ENCODE data around the gene TFCP2L1.

Gene TFCP2L1

DNA sequence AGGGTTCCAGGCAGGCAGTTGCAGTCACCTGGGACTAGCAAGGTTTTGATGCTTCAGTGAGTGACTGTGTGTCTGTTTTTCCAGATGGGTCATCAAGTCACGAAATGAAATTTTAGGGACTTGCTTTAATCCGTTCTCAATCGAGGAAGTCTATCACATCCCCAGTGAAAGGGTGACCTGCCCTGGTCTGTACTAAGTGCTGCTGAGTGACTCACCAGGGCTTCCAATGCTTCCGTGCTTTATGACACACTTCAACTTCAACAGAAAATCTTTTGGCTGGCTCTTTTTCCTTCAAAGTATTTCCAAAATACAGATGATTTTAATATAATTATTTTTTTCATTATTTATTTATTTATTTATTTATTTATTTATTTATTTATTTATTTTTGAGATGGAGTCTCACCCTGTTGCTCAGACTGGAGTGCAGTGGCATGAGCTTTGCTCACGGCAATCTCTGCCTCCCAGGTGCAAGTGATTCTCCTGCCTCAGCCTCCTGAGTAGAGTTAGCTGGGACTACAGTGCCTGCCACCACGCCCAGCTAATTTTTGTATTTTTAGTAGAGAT lies 18.4 kb downstream of the TFCP2L1 start:
- no peak for DNase-seq

DNA sequence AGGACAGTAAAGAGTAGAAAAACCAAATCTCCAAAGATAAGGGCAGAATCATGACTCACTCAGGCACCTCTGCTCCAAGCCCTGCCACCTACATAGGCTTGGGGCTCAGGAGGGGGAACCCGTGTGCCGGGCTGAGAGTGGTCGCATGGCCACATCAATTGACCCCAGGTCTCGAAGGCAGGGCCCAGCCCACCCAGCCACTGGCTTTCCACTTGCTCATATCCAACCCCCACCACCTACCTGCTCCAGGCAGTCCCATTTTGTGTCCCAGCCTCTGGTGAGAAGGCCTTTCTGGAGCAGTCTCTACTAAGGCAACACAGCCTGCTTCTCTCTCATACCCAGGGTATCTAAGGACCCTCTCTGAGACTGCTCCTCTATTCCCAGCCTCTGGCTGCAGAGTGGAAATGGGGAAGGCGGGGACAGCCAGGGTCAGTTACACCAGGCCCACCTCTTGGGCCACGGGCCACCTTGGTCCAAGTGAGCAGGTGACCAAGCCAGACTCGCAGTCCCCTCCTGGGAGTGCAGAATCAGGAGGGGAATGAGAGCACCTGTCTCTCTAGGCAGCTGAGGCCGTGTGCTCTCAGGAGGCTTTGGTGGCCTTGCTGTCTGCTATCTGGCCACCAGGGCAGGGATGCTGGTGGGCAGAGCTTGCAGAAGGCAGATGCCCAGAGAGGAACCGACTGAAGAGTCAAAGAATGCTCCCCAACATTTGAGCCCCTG lies 20.8 kb downstream of the TFCP2L1 start:
- no peak for DNase-seq

DNA sequence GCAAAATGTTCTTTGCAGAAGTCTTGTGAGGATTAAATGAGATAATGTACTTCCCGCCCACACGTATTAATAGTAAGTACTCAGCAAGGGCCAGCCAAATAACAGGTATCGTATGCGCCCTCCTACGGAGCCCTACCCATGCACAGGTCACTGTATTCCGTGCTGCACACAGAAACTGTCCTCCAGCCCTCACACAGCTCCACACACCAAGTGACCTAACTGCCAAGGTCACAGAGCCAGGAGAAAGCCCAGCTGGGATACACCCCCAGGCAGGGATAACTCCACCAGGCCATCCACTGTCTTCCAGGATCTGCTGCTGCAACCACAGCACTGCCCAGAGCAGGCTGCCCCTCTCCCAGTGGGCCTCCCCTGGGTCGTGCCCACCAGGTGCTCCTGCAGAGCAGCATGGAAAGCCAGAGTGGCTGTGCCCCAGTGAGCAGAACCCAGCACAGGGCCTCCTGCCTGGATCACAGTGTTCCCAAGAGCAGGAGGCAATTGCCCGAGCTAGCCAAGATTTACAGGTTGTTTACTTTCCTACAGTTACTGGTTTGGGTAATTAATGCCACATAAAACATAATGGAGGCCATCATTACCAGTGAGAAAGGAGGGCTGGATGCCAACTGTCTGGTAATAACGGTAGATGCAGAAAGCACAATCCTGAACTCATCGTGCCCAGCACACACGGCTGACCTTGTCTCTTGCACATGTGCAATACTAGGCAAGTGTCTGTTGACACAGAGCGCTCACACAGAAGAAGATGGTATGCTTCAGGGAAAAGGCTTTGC lies 24.4 kb downstream of the TFCP2L1 start:
- DNase-seq, result peak; percentile 78

DNA sequence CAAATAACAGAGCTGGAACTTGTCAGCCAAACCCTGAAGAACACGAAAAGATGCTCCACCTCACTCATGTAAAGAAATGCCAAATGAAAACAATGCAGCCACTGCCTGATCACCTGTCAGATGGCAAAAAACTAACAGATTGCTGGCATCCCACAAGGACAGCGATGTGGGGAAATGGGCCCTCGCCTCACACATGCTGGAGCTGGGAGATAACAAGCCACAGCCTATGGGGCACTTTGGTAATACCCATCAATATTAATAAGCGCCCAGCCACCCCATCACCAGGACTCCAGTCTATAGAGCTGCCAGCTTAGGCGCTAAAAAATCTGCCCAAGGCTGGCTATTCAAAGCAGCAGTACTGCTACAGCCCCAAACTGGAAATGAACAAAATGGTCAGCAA lies 27.0 kb downstream of the TFCP2L1 start:
- no peak for DNase-seq

DNA sequence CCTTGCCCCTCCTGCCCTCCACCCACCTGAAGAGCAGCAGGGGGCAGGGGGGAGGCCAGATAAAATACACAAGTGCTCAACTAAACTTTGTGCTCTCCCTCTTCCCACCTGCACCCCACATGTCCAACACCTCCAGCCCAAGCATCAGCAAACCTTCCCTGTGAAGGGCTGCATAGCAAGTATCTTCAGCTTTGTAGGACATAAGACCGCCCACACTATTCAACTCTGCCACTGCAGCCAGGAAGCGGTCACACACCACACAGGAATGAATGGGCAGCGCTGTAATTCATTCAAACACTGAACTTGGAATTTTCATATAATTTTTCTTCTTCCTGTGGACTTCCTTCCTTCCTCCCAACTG lies 27.5 kb downstream of the TFCP2L1 start:
- no peak for DNase-seq

DNA sequence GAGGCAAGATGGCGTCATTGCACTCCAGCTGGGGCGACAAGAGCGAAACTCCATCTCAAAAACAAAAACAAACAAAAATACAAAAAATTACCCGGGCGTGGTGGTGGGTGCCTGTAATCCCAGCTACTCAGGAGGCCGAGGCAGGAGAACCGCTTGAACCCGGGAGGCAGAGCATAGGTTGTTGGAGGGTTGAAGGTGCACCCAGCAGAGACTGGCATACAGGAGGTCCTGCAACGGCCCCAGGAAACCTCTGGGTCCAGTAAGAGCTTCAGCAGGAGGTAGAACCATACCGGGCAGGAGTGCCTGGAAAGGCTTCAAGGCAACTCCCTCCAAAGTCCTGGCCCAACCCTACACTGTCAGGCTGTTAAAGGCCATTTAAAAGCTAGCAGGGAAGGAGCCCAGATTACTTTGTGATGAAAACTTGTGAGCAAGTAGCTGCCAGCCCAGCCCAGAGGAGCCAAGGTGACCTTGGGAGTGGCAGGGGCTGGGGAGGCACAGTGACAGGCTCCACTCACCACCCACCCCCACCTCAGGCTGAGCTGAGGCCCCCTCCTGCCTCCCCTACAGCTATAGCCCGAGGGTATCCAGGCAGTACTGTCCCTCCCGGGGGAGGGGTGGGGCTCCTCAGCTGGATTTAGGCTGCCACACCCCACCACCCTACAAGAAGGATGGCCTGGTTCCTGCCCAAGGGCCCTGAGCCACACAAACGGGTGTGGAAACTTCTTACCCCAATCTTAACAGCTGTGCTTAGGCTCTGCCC lies 28.1 kb downstream of the TFCP2L1 start:
- DNase-seq, result no peak

DNA sequence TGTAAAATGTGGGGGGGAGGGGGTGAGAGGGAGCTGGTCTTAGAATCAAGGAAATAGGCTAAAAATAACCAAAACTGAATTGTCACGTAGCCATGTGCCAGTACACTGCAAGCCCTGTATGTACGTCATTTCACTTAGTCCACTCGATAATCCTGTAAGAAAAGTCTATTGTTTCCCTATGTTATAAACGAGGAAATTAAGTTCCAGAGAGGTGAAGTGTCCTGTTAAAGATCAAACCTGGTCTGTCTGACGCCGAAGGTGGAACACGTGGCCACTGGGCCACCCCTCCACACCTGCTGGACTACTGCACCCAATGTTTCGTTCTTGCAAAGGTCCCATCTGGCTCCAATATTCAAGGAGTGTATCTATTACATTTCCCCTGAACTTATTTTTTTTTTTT lies 29.6 kb downstream of the TFCP2L1 start:
- no peak for DNase-seq

DNA sequence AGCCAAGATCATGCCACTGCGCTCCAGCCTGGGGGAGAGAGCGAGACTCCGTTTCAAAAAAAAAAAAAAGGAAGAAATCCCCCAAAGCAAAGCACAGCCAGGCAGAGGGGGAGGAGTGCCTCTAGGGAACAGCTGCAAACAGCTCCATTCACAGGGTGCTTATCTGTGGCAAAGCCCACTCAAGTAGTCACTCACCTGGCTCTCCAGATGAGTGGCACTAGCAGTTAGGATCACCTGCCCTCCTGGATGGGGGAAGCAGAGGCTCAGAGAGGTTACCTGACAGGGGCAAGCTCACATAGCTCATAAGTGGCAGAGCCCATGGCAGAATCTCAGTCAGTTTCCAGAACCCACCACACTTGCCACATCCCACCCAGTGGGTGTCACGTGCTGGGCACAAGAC lies 30.3 kb downstream of the TFCP2L1 start:
- no peak for DNase-seq

DNA sequence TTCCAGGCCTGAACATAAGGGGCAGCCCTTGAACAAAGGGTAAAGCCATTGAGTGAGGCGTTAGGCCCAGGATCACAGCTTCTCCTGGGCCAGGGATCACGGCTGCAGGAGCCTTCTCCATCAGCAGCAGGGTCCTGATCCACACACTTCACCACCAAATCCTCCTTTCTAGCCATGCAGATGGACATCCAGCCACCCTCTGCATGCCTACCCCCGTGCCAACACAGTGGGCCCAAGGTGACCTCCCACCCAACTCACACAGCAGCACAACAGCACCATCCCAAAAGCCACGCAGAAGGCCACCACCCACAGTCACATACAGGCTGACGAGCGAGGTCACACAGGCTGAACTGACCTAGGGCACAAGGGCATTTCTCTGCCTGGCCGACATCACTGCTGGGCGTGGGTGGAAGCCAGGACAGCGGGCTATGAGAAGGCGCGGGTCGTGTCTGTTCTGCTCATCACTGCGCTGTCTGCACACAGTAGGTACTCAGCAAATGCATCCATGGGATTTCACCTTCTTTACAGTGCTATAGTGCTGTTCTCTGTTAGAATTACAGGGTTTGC lies 31.2 kb downstream of the TFCP2L1 start:
- DNase-seq, result no peak

DNA sequence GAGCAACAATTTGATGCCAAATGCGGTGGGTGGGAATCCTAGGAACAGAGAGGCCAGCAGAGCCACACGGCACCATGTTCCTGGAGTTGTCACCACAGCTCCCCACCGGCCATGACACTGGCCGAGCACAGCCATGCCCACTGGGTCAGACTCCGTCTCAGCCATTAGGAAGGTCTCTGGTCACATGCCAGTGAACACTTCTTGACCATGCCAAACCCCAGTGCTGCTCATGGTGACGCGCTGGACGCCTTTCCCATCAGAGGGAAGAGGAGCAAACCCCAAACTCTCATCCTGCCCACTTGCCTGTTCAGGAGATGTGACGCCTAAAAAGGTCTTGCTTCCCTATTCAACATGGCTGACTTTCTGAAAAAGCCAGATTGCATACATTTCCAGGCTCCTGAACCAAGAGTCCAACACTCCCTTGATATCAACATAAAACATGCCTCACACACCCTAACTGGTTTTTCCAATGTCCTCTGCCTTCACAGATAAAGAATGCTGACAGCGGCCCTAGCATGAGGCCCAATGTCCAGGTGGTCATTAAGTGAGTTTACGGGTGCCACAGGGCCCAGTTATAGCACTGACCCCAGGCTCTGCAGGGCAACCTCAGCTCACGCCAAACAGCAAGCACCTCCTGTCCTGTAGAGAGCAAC lies 31.9 kb downstream of the TFCP2L1 start:
- no peak for DNase-seq

DNA sequence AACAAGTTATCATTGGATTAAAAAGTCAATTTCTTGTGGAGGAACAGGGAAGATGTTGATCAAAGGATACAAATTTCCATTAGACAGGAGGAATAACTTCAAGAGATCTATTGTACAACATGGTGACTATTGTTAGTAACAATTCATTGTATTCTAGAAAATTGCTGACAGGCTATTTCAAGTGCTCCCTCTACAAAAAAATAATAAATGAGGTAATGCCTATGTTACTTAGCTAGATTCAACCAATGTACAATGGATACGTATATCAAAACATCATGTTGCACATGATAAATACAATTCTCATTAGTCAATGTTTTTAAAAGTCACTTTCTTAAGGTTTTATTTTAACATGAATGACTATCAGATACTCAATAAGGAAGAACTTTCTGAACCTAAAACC lies 33.5 kb downstream of the TFCP2L1 start:
- DNase-seq, result no peak

DNA sequence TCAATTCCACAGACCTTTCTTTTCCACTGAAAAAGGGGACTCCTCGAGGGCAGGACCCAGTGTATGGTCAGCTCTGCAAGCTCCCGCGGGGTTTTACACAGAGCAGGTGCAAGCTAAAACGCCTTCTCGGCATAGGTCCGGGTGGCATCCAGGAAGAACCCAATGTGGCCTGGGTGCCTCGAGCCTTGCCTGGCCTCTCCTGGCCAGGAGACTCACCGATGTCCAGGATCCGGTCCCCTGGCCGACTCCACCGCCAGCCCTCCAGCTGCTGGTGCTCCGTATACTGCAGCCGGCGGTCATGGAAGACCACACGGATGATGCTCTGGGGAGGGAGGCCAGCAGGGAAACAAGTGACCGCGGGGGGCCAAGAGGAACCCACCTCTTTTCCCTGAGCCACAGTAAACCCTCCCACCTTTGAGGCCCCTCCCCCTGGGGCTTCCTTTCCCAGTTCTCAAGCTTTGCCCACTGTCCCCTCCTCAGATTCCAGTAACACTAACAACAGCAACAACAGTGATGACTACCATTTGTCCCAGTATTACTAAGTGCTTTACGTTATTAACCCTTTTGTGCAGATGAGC lies 36.1 kb downstream of the TFCP2L1 start:
- no peak for DNase-seq

DNA sequence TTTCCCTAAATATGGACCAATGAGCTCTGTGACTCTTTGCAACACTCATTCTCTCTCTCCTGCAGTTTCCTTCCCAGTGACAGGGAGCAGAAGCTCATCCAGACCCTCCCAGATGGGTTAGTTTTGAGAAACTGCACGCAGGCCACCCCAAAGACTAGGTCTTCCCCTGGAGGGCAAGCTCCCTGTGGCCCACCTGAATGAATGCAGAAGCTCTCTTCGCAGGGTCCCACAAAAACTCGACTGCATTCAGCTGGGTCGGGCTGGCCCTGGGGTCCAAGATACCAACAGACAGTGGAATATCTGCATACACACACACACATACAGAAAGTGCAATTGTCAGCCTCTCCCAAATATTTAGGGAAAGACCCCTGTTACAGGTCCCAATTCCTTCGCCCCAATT lies 37.0 kb downstream of the TFCP2L1 start:
- no peak for DNase-seq

DNA sequence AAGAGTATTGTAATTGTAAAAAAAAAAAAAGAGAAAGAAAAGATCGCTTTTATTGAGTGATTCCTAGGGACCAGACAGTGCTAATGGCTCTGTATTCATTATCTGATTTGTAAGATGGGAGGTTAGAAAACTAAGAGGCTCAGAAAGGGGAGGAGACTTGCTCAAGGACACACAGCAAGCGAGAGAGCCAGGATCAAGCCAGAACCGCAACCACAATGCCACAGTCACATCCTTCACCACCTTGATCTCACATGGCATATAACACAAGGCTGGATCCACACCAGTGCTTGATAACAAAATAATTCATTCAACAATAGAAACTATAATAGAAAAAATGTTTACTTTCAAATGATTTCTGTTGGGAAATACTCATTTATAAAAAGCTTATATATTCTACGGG lies 37.5 kb downstream of the TFCP2L1 start:
- DNase-seq, result no peak

DNA sequence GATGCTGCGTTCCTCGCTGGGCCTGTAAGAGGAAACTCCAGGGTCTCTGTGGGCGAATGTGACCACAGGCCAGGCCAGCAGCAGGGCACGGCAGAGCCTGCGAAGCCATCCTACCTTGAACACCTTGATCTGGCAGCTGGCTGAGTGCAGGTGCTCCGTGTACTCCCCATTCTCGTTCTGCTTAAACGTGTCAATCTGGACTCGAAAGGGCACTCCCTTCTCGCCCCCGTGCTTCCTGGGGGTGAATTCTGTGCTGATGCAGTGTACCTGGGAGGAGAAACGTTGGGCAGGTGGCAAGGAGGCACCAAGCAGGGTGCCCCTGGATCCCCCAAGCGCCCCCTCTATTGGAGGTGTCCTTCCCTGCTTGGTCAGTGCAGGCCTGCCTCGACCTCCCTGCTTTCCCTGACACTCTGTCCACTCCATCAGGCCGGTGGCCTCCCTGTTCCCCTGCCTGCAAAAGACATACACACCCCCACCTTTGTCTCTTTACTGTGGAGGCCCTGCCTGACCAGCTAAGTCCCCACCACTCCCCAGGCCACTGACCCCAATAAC lies 38.2 kb downstream of the TFCP2L1 start:
- DNase-seq, result no peak

DNA sequence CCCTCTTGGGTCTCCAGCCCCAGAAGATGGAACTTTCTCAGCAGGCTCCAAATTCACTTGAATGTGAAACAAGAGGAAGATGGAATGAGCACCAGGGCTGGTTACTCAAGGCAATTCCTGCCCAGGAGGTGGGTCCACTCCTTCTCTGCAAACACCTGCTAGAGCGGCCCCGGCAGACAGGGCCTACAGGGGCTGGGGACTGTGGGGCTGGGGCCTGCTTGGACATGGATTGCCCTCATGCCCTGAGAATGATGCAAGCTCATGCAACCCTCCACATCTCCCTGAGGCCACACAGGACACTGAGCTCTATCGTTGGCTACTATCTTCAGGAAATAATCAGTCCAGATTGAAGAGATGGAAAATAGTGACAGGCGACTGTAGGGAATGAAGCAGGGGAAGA lies 39.1 kb downstream of the TFCP2L1 start:
- DNase-seq, result no peak

DNA sequence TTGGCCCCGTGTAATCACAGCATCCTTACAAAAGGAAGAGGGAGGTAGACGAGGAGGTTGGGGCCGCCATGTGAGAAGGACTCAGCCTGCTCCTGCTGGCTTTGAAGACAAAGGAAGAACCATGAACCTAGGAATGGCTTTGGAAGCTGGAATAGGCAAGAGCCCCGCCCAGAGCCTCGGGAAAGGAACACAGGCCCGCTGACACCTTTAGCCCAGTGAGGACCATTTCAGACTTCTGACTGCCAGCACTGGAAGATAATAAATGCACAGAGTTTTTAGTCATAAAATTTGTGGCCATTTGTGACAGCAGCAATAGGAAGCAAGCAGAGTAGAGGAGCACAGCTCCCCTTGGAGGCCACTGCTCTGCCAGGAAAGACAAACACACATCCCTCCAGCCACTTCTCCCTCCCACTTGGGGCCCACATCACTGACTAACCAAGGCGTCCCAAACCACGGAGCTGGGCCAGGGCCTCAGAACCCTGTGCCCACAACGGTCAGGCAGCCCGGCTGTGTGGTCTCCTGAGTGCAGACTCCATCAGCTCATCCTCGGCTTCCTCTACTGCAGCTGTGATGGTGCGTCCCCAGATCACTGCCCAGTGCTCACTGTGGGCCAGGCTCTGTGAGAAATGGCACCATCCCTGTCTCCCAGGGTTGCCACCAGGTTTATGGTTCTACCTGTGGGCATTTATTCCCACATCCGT lies 39.7 kb downstream of the TFCP2L1 start:
- no peak for DNase-seq

DNA sequence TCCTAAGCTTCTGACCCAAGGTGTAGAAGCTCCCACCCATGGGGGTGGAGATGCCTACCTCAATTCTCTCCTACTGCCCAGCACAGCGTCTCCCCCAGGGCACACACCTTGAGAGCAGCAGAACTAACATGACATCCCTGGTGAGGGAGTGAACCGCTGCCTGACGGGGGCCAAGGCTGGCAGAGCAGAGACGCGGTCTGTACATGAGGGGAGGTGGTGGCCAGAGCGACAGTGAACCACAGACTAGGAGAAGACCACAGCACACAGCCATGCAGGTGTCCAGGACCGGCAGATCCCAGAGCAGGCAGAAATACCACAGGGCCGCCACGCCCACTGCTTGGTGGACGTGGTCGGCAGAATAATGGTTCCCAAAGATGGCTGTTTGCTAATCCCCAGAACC lies 40.4 kb downstream of the TFCP2L1 start:
- no peak for DNase-seq

DNA sequence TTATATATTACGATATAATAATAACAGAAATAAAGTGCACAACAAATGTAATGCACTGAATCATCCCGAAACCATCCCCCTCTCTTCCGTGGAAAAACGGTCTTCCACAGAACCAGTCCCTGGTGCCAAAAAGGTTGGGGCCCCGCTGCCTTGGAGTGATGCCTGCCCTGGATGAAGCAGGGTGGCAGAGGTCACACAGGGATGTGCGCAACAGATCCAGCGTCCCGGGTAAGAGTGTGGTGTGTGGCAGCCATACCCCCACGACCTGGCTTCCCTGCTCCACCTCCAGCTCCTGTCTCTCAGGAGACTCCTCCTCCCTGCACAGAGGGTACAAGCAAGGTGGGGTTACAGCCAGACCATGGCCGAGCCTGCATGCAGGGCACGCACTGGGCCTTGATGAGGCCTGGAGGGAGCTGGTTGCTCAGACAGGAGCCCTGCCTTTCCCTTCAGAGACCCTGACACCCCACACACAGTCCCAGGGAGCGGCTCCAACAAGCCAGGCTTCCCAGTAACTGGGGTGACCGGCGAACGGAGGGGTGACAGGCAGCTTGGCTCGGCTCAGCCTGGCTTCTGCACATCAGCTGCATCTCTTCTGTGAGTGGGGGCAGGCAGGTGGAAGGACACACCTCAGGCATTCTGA lies 41.1 kb downstream of the TFCP2L1 start:
- DNase-seq, result no peak

DNA sequence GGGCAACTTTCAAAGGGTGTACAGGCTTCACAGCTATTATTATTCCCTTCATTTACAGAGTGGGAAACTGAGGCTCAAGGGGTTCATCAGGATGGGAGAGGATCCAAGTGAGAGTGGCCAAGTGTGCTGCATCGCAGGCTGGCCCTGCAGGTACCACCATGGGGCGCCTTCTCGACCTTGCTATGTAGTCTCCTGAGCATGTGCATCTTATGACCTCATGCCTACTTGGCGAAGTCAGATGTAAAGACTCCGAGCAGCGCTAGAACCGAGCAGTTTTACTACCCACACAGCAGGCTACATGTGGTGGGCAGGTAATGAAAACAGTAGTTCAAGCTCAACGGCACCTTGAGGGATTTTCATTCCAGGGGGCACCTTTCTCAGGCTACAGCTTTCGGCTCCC lies 42.0 kb downstream of the TFCP2L1 start:
- DNase-seq, result no peak

Data from NCI-H1694 (cell line).